ENCODE data around the gene KCTD15. TPM values are rescaled to one million over a fixed set of nuclear protein-coding genes. Genes with fewer than 3 reads are reported as not detected.

The KCTD15 gene
- total RNA-seq, 1 experiment from 2014 or later: 13.8 TPM

DNA sequence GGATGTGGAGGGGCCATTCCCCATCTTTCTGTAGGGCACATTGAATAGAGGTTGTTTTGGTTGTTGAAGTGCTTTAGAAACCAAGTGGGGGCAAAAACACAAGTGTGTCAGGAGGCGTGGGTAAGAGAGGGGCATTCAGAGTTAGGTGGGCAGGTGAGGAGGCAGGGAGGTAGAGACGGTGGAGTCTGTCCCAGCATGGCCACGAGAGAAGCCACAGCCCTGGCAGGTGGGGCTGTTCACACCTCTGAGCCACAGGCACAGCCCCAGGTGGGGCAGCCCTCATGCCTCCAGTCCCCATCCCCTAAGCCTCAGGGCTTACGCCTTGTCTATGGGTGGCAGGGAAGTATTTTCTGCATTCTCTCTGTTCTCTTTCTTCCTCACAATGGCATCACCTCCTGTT lies 43.7 kb downstream of the KCTD15 start:
- BruUV-seq (replicated peaks): no TSS peak
- no peaks in the 10 kb centered on the region for H3K9me3 ChIP-seq (ENCODE audit: insufficient read depth, low read depth)
- TF ChIP-seq, protein P1, sequence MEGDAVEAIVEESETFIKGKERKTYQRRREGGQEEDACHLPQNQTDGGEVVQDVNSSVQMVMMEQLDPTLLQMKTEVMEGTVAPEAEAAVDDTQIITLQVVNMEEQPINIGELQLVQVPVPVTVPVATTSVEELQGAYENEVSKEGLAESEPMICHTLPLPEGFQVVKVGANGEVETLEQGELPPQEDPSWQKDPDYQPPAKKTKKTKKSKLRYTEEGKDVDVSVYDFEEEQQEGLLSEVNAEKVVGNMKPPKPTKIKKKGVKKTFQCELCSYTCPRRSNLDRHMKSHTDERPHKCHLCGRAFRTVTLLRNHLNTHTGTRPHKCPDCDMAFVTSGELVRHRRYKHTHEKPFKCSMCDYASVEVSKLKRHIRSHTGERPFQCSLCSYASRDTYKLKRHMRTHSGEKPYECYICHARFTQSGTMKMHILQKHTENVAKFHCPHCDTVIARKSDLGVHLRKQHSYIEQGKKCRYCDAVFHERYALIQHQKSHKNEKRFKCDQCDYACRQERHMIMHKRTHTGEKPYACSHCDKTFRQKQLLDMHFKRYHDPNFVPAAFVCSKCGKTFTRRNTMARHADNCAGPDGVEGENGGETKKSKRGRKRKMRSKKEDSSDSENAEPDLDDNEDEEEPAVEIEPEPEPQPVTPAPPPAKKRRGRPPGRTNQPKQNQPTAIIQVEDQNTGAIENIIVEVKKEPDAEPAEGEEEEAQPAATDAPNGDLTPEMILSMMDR (conservative IDR thresholded peaks at IDR 0.05): no peak
- TF ChIP-seq EZH2 (IDR thresholded peaks at IDR 0.05; ENCODE audit: low read depth): no peak
- no peak overlapping the region for H3K27ac ChIP-seq
- H3K27me3 ChIP-seq (ENCODE audit: insufficient read depth, low read depth): peaks cover 71% of the 10 kb centered on the region
- ChIA-PET CTCF (no interaction called here), POLR2A (ENCODE audit: unreplicated experiment) (no interaction called here)
- H3K36me3 ChIP-seq (ENCODE audit: low read depth): no peaks in the 10 kb centered on the region
- no peaks in the 10 kb centered on the region for H4K20me1 ChIP-seq (ENCODE audit: insufficient read depth)
- H3K9me2 ChIP-seq (ENCODE audit: insufficient read depth): no peaks in the 10 kb centered on the region
- no peak overlapping the region for H3K4me3 ChIP-seq
- no peaks in the 10 kb centered on the region for H3F3A ChIP-seq (ENCODE audit: insufficient read depth, low read depth)
- intact Hi-C loops (cut with micrococcal nuclease; ENCODE audit: unreplicated experiment): no loop called here
- H2AFZ ChIP-seq: no peak overlapping the region
- DNase-seq: no peak
- no peaks in the 10 kb centered on the region for H3K4me1 ChIP-seq (replicated peaks; ENCODE audit: insufficient read depth)
- no peaks in the 10 kb centered on the region for H3K79me2 ChIP-seq (ENCODE audit: low read depth)
- no peak overlapping the region for H3K4me2 ChIP-seq

DNA sequence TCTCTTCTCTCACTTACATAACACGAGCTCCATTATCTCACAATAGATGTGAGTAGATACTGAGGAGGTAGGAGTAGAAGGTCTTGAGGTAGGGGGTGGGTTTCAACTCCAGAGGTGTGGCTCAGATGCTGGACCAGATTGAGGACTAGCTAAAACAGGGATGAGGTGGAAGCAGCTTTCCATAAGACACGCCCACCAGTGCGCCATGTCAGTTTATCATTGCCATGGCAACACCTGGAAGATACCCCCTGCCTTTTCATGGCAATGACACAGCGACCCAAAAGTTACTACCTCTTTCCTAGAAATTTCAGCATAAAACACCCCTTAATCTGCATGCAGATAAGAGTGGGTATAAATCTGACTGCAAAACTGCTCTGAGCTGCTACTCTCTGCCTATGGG lies 44.1 kb downstream of the KCTD15 start:
- Histone ChIP-seq H3K27ac (no peak overlapping the region), H3K4me2 (no peak overlapping the region), H3K36me3 (ENCODE audit: low read depth) (no peaks in the 10 kb centered on the region), H4K20me1 (ENCODE audit: insufficient read depth) (no peaks in the 10 kb centered on the region), H3K4me1 (replicated peaks; ENCODE audit: insufficient read depth) (no peaks in the 10 kb centered on the region), H3K79me2 (ENCODE audit: low read depth) (no peaks in the 10 kb centered on the region), H3K9me2 (ENCODE audit: insufficient read depth) (no peaks in the 10 kb centered on the region), H3K4me3 (no peak overlapping the region), H2AFZ (no peak overlapping the region), H3K27me3 (ENCODE audit: insufficient read depth, low read depth) (peaks cover 71% of the 10 kb centered on the region), H3K9me3 (ENCODE audit: insufficient read depth, low read depth) (no peaks in the 10 kb centered on the region), H3F3A (ENCODE audit: insufficient read depth, low read depth) (no peaks in the 10 kb centered on the region)
- TF ChIP-seq EZH2 (IDR thresholded peaks at IDR 0.05; ENCODE audit: low read depth): no peak
- TF ChIP-seq, protein P1 (conservative IDR thresholded peaks at IDR 0.05): no peak
- ChIA-PET CTCF (no interaction called here), POLR2A (ENCODE audit: unreplicated experiment) (no interaction called here)
- BruUV-seq (replicated peaks): no TSS peak
- intact Hi-C loops (cut with micrococcal nuclease; ENCODE audit: unreplicated experiment): no loop called here
- no peak for DNase-seq

DNA sequence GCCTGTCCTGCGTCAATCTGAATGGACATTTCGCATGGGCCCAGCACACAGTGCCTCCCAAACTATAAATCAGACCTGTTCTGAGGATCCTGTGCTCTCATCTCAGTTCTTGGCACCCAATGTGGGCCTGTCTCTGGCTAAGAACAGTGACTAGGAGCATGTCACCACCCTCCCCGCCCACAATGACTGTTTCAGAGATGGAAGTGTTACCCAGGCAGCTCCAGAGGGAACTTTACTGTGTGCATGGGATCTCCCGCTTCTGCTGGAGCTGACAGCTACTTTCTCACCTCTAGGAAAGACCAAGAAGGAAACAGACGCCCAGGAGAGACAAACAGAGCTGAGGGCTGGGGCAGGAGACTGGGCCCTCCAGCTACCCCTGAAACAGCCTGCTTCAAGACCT lies 45.0 kb downstream of the KCTD15 start:
- ChIA-PET POLR2A (ENCODE audit: unreplicated experiment) (no interaction called here), CTCF (no interaction called here)

More for the DNA sequence above, 45.0 kb downstream of the KCTD15 start:
- BruUV-seq (replicated peaks): no TSS peak
- H3K36me3 ChIP-seq (ENCODE audit: low read depth): no peaks in the 10 kb centered on the region
- no peak overlapping the region for H2AFZ ChIP-seq
- H3K9me3 ChIP-seq (ENCODE audit: insufficient read depth, low read depth): no peaks in the 10 kb centered on the region
- no peak for TF ChIP-seq EZH2 (IDR thresholded peaks at IDR 0.05; ENCODE audit: low read depth)
- TF ChIP-seq, protein P1 (conservative IDR thresholded peaks at IDR 0.05): no peak
- H3K4me2 ChIP-seq: no peak overlapping the region
- H3F3A ChIP-seq (ENCODE audit: insufficient read depth, low read depth): no peaks in the 10 kb centered on the region
- no peak overlapping the region for H3K27ac ChIP-seq
- H4K20me1 ChIP-seq (ENCODE audit: insufficient read depth): no peaks in the 10 kb centered on the region
- H3K27me3 ChIP-seq (ENCODE audit: insufficient read depth, low read depth): peaks cover 66% of the 10 kb centered on the region
- H3K9me2 ChIP-seq (ENCODE audit: insufficient read depth): no peaks in the 10 kb centered on the region
- DNase-seq: no peak
- no peaks in the 10 kb centered on the region for H3K4me1 ChIP-seq (replicated peaks; ENCODE audit: insufficient read depth)
- intact Hi-C loops (cut with micrococcal nuclease; ENCODE audit: unreplicated experiment): no loop called here
- no peak overlapping the region for H3K4me3 ChIP-seq
- no peaks in the 10 kb centered on the region for H3K79me2 ChIP-seq (ENCODE audit: low read depth)
